Astrocyte of the cerebellum (primary cell): ENCODE results near the gene ELF1.
A peak's percentile ranks its signal among the peaks of the same experiment; 100 is the strongest.

Source experiments
- DNase-seq: peaks from one replicate; pipeline ENCODE4 v3.0.0-alpha.2; 2011; ENCODE audit warnings: low read depth
- H3K4me3 ChIP-seq: 2 replicates; pipeline ENCODE4 v1.5.1; 2011; ENCODE audit warnings: mild to moderate bottlenecking, low read depth, low read length, moderate library complexity
- CTCF ChIP-seq: IDR thresholded peaks from 2 replicates; pipeline ENCODE4 v1.5.1; 2012; ENCODE audit warnings: low read length, low read depth, moderate library complexity, mild to moderate bottlenecking; ENCODE audit errors: missing control alignments
- in situ Hi-C: cut with HindIII; loops from 2 replicates; pipeline ENCODE4 v1.10.0; 2017; ENCODE audit warnings: low sequenced_read_pairs

The ELF1 gene

GRCh38 chr13:40992678-40993518, 26.2 kb downstream of the ELF1 start:
- in situ Hi-C loops: no loop called here

GRCh38 chr13:40987606-40988280, 31.4 kb downstream of the ELF1 start:
- DNase-seq: no peak
- no peak overlapping the region for H3K4me3 ChIP-seq
- in situ Hi-C loops: no loop called here
- no peak for TF ChIP-seq CTCF

More at GRCh38 chr13:40992678-40993518, 26.2 kb downstream of the ELF1 start:
- TF ChIP-seq CTCF: no peak
- peak; percentile 28 for DNase-seq
- H3K4me3 ChIP-seq: no peak overlapping the region

GRCh38 chr13:40986101-40986856, 32.8 kb downstream of the ELF1 start:
- no peak for TF ChIP-seq CTCF
- in situ Hi-C loops: no loop called here
- no peak overlapping the region for H3K4me3 ChIP-seq
- DNase-seq: peak; percentile 49

- no peak for TF ChIP-seq CTCF
- DNase-seq: no peak
- in situ Hi-C loops: no loop called here
- no peak overlapping the region for H3K4me3 ChIP-seq
These were observed 33.6 kb downstream of the ELF1 start for GRCh38 chr13:40985381-40986100.

- no peak overlapping the region for H3K4me3 ChIP-seq
- no peak for DNase-seq
- in situ Hi-C loops: no loop called here
- no peak for TF ChIP-seq CTCF
These were observed 34.3 kb downstream of the ELF1 start for GRCh38 chr13:40984668-40985366.
